HepG2 (cell line): Measurements from ENCODE around the gene SHE. TPM values are rescaled to one million over a fixed set of nuclear protein-coding genes. Genes with fewer than 3 reads are reported as not detected.

Experiments used
- CEBPG ChIP-seq: IDR thresholded peaks from 2 replicates; pipeline ENCODE4 v1.6.1; 2016
- GATAD1 ChIP-seq: IDR thresholded peaks from 2 replicates; pipeline ENCODE4 v1.6.1; 2016; ENCODE audit warnings: missing genetic modification reagents, missing compliant biosample characterization
- KLF11 ChIP-seq: IDR thresholded peaks from 2 replicates; pipeline ENCODE4 v1.6.1; 2016; ENCODE audit warnings: missing compliant biosample characterization
- MAFF ChIP-seq: IDR thresholded peaks from 2 replicates; pipeline ENCODE4 v1.6.1; 2011; ENCODE audit warnings: low read depth, low read length, improper control_type of control experiment
- MAFG ChIP-seq: sonication (generic); formaldehyde crosslinking; IDR thresholded peaks from 2 replicates; pipeline ENCODE4 v1.5.1; 2020; ENCODE audit warnings: mild to moderate bottlenecking, missing genetic modification reagents
- MAFK ChIP-seq, 2 experiments: IDR thresholded peaks in 1 of 2; conservative IDR thresholded peaks in 1 of 2; 2 replicates each; pipeline ENCODE4 v1.6.1; 2011; ENCODE audit warnings: improper control_type of control experiment in 2 of 2, low read length in 2 of 2
- MXD4 ChIP-seq: IDR thresholded peaks from 2 replicates; pipeline ENCODE4 v1.6.1; 2016; ENCODE audit warnings: mild to moderate bottlenecking, missing biosample characterization, missing genetic modification reagents
- NR2F6 ChIP-seq, 2 experiments: IDR thresholded peaks; 2 replicates each; pipeline ENCODE4 v1.6.1; 2016; ENCODE audit warnings: antibody characterized with exemption in 1 of 2, mild to moderate bottlenecking in 1 of 2
- STAG1 ChIP-seq: sonication (generic); formaldehyde crosslinking; IDR thresholded peaks from 2 replicates; pipeline ENCODE4 v1.4.0; 2020; ENCODE audit warnings: missing genetic modification reagents
- WIZ ChIP-seq: sonication (generic); formaldehyde crosslinking; IDR thresholded peaks from 2 replicates; pipeline ENCODE4 v1.5.1; 2020; ENCODE audit warnings: mild to moderate bottlenecking, missing genetic modification reagents
- ZFX ChIP-seq: sonication (generic); formaldehyde crosslinking; IDR thresholded peaks from 2 replicates; pipeline ENCODE4 v1.4.0; 2020; ENCODE audit warnings: mild to moderate bottlenecking, low read depth, missing genetic modification reagents, moderate library complexity
- ZNF256 ChIP-seq: sonication (generic); formaldehyde crosslinking; conservative IDR thresholded peaks from 2 replicates; pipeline ENCODE4 v1.4.0; 2020; ENCODE audit warnings: missing genetic modification reagents
- ZNF468 ChIP-seq: sonication (generic); formaldehyde crosslinking; IDR thresholded peaks from 2 replicates; pipeline ENCODE4 v1.8.0; 2022; ENCODE audit warnings: mild to moderate bottlenecking, moderate library complexity, missing genetic modification reagents
- ZNF501 ChIP-seq: sonication (generic); formaldehyde crosslinking; IDR thresholded peaks from 2 replicates; pipeline ENCODE4 v1.5.1; 2020; ENCODE audit warnings: mild to moderate bottlenecking, moderate library complexity, missing genetic modification reagents
- ZNF564 ChIP-seq: sonication (generic); formaldehyde crosslinking; IDR thresholded peaks from 2 replicates; pipeline ENCODE4 v1.8.1; 2023; ENCODE audit warnings: mild to moderate bottlenecking, missing genetic modification reagents
- ZNF713 ChIP-seq: sonication (generic); formaldehyde crosslinking; IDR thresholded peaks from 2 replicates; pipeline ENCODE4 v1.4.0; 2020; ENCODE audit warnings: mild to moderate bottlenecking, missing genetic modification reagents
- ZNF839 ChIP-seq: sonication (generic); formaldehyde crosslinking; IDR thresholded peaks from 2 replicates; pipeline ENCODE4 v1.4.0; 2020; ENCODE audit warnings: missing genetic modification reagents, mild to moderate bottlenecking, borderline replicate concordance
- ZNF879 ChIP-seq: sonication (generic); formaldehyde crosslinking; IDR thresholded peaks from 2 replicates; pipeline ENCODE4 v1.8.1; 2023; ENCODE audit warnings: missing genetic modification reagents
- polyA plus RNA-seq, 8 experiments: library from polyadenylated mRNA; depleted of rRNA in 3 of 8; stranded (reverse) in 7 of 8; unstranded in 1 of 8; fragments of >200 nt; fragmentation: Illumina TruSeq in 4 of 8; extraction: Trizol in 4 of 8; gene quantifications; 2 replicates each; pipeline versions ENCODE4 v1.2.1 to v1.2.3, GENCODE V29; 2011 to 2016; ENCODE audit warnings: low read depth in 4 of 8, missing spikeins in 1 of 8, mixed read lengths in 1 of 8; ENCODE audit not compliant: insufficient read depth in 1 of 8
- total RNA-seq, 5 experiments: library from RNA; depleted of rRNA; stranded (reverse); fragments of >200 nt; fragmentation: Illumina TruSeq; extraction: Trizol; gene quantifications; 2 replicates each; pipeline ENCODE4 v1.2.3, GENCODE V29; 2016; ENCODE audit warnings: low read depth in 1 of 5
- TF ChIP-seq, protein P1 (sequence below): sonication (generic); formaldehyde crosslinking; IDR thresholded peaks from 2 replicates; pipeline ENCODE4 v1.4.0; 2020; ENCODE audit warnings: missing genetic modification reagents, borderline replicate concordance
- TF ChIP-seq, protein P2 (sequence below): sonication (generic); formaldehyde crosslinking; IDR thresholded peaks from 2 replicates; pipeline ENCODE4 v1.4.0; 2020; ENCODE audit warnings: mild to moderate bottlenecking, missing genetic modification reagents, borderline replicate concordance
- TF ChIP-seq, protein P3 (sequence below): IDR thresholded peaks from 2 replicates; pipeline ENCODE4 v1.6.1; 2012; ENCODE audit warnings: low read depth, low read length, improper control_type of control experiment
- TF ChIP-seq, protein P4 (sequence below): sonication (generic); formaldehyde crosslinking; IDR thresholded peaks from 2 replicates; pipeline ENCODE4 v1.4.0; 2020; ENCODE audit warnings: missing genetic modification reagents

Gene SHE
- total and polyA plus RNA-seq, 2 of the 13 experiments (the other 11 are each of a cell fraction or from before 2014, with no cell fraction given) = not detected

DNA sequence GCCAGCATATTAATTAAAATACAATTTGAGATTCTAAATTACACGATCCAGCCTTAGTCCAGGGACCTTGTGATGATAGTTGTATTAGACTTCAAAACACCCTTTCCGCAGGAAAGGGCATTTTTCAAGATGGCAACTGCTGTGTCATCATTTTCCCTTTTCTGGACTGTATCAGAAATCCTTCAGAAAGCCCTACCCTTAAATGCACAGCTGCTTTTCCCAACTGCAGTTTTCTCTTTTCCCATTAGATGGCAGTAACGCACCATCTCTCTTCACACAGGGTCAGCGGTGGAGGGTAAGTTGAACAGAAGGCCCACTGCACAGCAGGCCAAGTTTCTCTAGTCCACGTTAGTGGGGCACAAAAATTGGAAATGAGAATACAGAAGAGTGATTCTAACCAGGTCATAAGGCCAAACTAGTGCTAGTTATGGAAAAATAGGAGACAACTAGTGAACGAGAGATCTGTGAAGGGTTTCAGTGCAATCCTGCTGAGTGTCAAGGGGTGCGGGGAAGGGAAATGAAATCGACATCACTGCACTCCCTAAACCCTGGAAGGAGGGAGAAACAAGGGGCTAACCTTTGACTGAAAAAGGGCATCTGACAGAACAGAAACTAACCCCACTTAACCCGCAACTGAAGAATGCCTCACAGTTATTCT is 22.3 kb downstream of the SHE start (continued):
- TF ChIP-seq GATAD1 (CRISPR knock-in tag) (no peak), MAFF (peak; percentile 99), ZNF839 (no peak), STAG1 (CRISPR knock-in tag) (peak; percentile 88), ZNF256 (CRISPR knock-in tag) (no peak), KLF11 (no peak), ZNF501 (CRISPR knock-in tag) (no peak), MAFK (conservative IDR thresholded peaks at IDR 0.05 in 1 of 2, IDR thresholded peaks at IDR 0.05 in 1 of 2; ENCODE audit: low read length in 2 of 2) (peak; percentile 99 to 100), WIZ (no peak), ZNF468 (CRISPR knock-in tag) (no peak), ZNF713 (CRISPR knock-in tag) (no peak), NR2F6 (IDR thresholded peaks at IDR 0.05) (0 out of 2 replicates have a peak, but pooled peaks have one; percentile 12), NR2F6 (CRISPR knock-in tag; IDR thresholded peaks at IDR 0.05) (peak; percentile 43; the same call in 1 of the 2 replicates), ZFX (peak; percentile 52; the same call in 1 of the 2 replicates), ZNF879 (CRISPR knock-in tag) (no peak), CEBPG (CRISPR knock-in tag) (0 out of 2 replicates have a peak, but pooled peaks have one; percentile 10), MAFG (CRISPR knock-in tag) (no peak), MXD4 (no peak), ZNF564 (no peak)
- TF ChIP-seq, protein P1, sequence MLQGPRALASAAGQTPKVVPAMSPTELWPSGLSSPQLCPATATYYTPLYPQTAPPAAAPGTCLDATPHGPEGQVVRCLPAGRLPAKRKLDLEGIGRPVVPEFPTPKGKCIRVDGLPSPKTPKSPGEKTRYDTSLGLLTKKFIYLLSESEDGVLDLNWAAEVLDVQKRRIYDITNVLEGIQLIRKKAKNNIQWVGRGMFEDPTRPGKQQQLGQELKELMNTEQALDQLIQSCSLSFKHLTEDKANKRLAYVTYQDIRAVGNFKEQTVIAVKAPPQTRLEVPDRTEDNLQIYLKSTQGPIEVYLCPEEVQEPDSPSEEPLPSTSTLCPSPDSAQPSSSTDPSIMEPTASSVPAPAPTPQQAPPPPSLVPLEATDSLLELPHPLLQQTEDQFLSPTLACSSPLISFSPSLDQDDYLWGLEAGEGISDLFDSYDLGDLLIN (CRISPR knock-in tag) = no peak
- TF ChIP-seq, protein P2, sequence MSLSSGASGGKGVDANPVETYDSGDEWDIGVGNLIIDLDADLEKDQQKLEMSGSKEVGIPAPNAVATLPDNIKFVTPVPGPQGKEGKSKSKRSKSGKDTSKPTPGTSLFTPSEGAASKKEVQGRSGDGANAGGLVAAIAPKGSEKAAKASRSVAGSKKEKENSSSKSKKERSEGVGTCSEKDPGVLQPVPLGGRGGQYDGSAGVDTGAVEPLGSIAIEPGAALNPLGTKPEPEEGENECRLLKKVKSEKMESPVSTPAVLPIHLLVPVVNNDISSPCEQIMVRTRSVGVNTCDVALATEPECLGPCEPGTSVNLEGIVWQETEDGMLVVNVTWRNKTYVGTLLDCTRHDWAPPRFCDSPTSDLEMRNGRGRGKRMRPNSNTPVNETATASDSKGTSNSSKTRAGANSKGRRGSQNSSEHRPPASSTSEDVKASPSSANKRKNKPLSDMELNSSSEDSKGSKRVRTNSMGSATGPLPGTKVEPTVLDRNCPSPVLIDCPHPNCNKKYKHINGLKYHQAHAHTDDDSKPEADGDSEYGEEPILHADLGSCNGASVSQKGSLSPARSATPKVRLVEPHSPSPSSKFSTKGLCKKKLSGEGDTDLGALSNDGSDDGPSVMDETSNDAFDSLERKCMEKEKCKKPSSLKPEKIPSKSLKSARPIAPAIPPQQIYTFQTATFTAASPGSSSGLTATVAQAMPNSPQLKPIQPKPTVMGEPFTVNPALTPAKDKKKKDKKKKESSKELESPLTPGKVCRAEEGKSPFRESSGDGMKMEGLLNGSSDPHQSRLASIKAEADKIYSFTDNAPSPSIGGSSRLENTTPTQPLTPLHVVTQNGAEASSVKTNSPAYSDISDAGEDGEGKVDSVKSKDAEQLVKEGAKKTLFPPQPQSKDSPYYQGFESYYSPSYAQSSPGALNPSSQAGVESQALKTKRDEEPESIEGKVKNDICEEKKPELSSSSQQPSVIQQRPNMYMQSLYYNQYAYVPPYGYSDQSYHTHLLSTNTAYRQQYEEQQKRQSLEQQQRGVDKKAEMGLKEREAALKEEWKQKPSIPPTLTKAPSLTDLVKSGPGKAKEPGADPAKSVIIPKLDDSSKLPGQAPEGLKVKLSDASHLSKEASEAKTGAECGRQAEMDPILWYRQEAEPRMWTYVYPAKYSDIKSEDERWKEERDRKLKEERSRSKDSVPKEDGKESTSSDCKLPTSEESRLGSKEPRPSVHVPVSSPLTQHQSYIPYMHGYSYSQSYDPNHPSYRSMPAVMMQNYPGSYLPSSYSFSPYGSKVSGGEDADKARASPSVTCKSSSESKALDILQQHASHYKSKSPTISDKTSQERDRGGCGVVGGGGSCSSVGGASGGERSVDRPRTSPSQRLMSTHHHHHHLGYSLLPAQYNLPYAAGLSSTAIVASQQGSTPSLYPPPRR (CRISPR knock-in tag) = no peak
- TF ChIP-seq, protein P3, sequence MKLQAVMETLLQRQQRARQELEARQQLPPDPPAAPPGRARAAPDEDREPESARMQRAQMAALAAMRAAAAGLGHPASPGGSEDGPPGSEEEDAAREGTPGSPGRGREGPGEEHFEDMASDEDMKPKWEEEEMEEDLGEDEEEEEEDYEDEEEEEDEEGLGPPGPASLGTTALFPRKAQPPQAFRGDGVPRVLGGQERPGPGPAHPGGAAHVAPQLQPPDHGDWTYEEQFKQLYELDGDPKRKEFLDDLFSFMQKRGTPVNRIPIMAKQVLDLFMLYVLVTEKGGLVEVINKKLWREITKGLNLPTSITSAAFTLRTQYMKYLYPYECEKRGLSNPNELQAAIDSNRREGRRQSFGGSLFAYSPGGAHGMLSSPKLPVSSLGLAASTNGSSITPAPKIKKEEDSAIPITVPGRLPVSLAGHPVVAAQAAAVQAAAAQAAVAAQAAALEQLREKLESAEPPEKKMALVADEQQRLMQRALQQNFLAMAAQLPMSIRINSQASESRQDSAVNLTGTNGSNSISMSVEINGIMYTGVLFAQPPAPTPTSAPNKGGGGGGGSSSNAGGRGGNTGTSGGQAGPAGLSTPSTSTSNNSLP = peak; percentile 49; the same call in 1 of the 2 replicates
- TF ChIP-seq, protein P4, sequence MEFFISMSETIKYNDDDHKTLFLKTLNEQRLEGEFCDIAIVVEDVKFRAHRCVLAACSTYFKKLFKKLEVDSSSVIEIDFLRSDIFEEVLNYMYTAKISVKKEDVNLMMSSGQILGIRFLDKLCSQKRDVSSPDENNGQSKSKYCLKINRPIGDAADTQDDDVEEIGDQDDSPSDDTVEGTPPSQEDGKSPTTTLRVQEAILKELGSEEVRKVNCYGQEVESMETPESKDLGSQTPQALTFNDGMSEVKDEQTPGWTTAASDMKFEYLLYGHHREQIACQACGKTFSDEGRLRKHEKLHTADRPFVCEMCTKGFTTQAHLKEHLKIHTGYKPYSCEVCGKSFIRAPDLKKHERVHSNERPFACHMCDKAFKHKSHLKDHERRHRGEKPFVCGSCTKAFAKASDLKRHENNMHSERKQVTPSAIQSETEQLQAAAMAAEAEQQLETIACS (CRISPR knock-in tag) = no peak
